CD14-positive monocyte (primary cell): ENCODE measurements around the gene UNC119B. TPM values are rescaled to one million over a fixed set of nuclear protein-coding genes. Genes with fewer than 3 reads are reported as not detected.

ENCODE experiments used
- DNase-seq, 3 donors: peaks; one replicate each; pipeline ENCODE4 v3.0.0-alpha.2; 2011 to 2022
- H2AFZ ChIP-seq: 2 replicates; pipeline ENCODE4 v1.6.0; 2012; ENCODE audit warnings: mild to moderate bottlenecking, low read depth, low read length, inconsistent platforms; ENCODE audit not compliant: insufficient read depth, poor library complexity, severe bottlenecking
- H3K27ac ChIP-seq, 2 donors: 1 replicate in 1 of 2; 2 replicates in 1 of 2; pipeline ENCODE4 v1.5.1; 2012 to 2013; ENCODE audit warnings: low read length in 2 of 2, control low read depth in 1 of 2, inconsistent platforms in 1 of 2, low read depth in 1 of 2, mild to moderate bottlenecking in 1 of 2
- H3K27me3 ChIP-seq, 2 donors: one replicate each; pipeline versions ENCODE4 v1.6.0 to v1.6.1; 2011 to 2013; ENCODE audit warnings: low read length in 2 of 2; ENCODE audit not compliant: control insufficient read depth in 2 of 2, insufficient read depth in 2 of 2
- H3K36me3 ChIP-seq, 2 donors: replicated peaks in 1 of 2; 1 replicate in 1 of 2; 2 replicates in 1 of 2; pipeline versions ENCODE4 v1.5.1 to v1.6.1; 2012 to 2013; ENCODE audit warnings: low read length in 2 of 2, control low read depth in 1 of 2, inconsistent platforms in 1 of 2, mild to moderate bottlenecking in 1 of 2; ENCODE audit not compliant: insufficient read depth in 2 of 2, control insufficient read depth in 1 of 2
- H3K4me1 ChIP-seq, 2 donors: 1 replicate in 1 of 2; 2 replicates in 1 of 2; pipeline versions ENCODE4 v1.5.1 to v1.6.1; 2012 to 2013; ENCODE audit warnings: low read length in 2 of 2, control low read depth in 1 of 2, inconsistent platforms in 1 of 2, mild to moderate bottlenecking in 1 of 2, moderate library complexity in 1 of 2; ENCODE audit not compliant: insufficient read depth in 2 of 2, control insufficient read depth in 1 of 2
- H3K4me2 ChIP-seq: replicated peaks from 2 replicates; pipeline ENCODE3; 2012; ENCODE audit warnings: low read length, moderate library complexity, mild to moderate bottlenecking; ENCODE audit not compliant: poor library complexity, severe bottlenecking; ENCODE audit errors: extremely low read depth
- H3K4me3 ChIP-seq, 3 experiments: fragments of 200-600 bp in 1 of 3; sonication (generic) in 1 of 3; replicated peaks in 1 of 3; 1 replicate in 2 of 3; 2 replicates in 1 of 3; pipeline ENCODE4 v1.5.1; 2011 to 2013; ENCODE audit warnings: low read length in 3 of 3, mild to moderate bottlenecking in 3 of 3, control low read depth in 2 of 3, low read depth in 2 of 3, inconsistent platforms in 1 of 3, moderate library complexity in 1 of 3
- H3K79me2 ChIP-seq: 2 replicates; pipeline ENCODE4 v1.6.0; 2012; ENCODE audit warnings: mild to moderate bottlenecking, control low read depth, inconsistent platforms, low read length, moderate library complexity; ENCODE audit not compliant: insufficient read depth
- H3K9ac ChIP-seq: 2 replicates; pipeline ENCODE4 v1.6.0; 2017; ENCODE audit warnings: low read length, mild to moderate bottlenecking; ENCODE audit not compliant: insufficient read depth, poor library complexity, severe bottlenecking
- H3K9me3 ChIP-seq, 2 donors: replicated peaks in 1 of 2; 1 replicate in 1 of 2; 2 replicates in 1 of 2; pipeline versions ENCODE4 v1.5.1 to v1.6.1; 2012 to 2013; ENCODE audit warnings: low read length in 2 of 2, control low read depth in 1 of 2; ENCODE audit not compliant: control insufficient read depth in 1 of 2, insufficient read depth in 1 of 2
- H4K20me1 ChIP-seq: 2 replicates; pipeline ENCODE4 v1.6.0; 2012; ENCODE audit warnings: mild to moderate bottlenecking, low read length, control low read depth, moderate library complexity; ENCODE audit not compliant: insufficient read depth
- H3K27ac Mint-ChIP-seq, 7 donors: one replicate each; pipeline ENCODE4 v1.8.0; 2020; ENCODE audit warnings: mild to moderate bottlenecking in 7 of 7, mixed read lengths in 7 of 7, moderate library complexity in 6 of 7, inconsistent platforms in 2 of 7
- H3K27me3 Mint-ChIP-seq, 3 donors: one replicate each; pipeline ENCODE4 v1.8.0; 2021 to 2022; ENCODE audit warnings: low read depth in 3 of 3, mild to moderate bottlenecking in 3 of 3, mixed read lengths in 3 of 3, moderate library complexity in 3 of 3, inconsistent platforms in 1 of 3
- H3K36me3 Mint-ChIP-seq, 2 donors: one replicate each; pipeline ENCODE4 v1.8.0; 2020; ENCODE audit warnings: mixed read lengths in 2 of 2, inconsistent platforms in 1 of 2, mild to moderate bottlenecking in 1 of 2
- H3K4me1 Mint-ChIP-seq: one replicate; pipeline ENCODE4 v1.8.0; 2020; ENCODE audit warnings: mild to moderate bottlenecking, mixed read lengths
- H3K4me3 Mint-ChIP-seq, 2 donors: one replicate each; pipeline ENCODE4 v1.8.0; 2020; ENCODE audit warnings: mild to moderate bottlenecking in 2 of 2, mixed read lengths in 2 of 2, moderate library complexity in 1 of 2
- H3K9me3 Mint-ChIP-seq, 7 donors: one replicate each; pipeline ENCODE4 v1.8.0; 2020 to 2022; ENCODE audit warnings: mixed read lengths in 7 of 7, mild to moderate bottlenecking in 6 of 7, moderate library complexity in 6 of 7, inconsistent platforms in 2 of 7
- WGBS: methylation state at CpG from one replicate; pipeline ENCODE4 v1.1.5; 2013; ENCODE audit warnings: missing lambda C conversion rate; ENCODE audit not compliant: insufficient coverage; 5-methylcytosine and 5-hydroxymethylcytosine counted together
- intact Hi-C, 2 donors: fragments of 100-400 bp; cut with micrococcal nuclease; formaldehyde crosslinking; loops; one replicate each; pipeline versions ENCODE4 v1.15.0 to v1.15.1; 2023
- polyA plus RNA-seq, 3 donors: library from polyadenylated mRNA; depleted of rRNA in 1 of 3; unstranded in 2 of 3; stranded (reverse) in 1 of 3; fragments of 300-500 nt in 2 of 3; fragments of >200 nt in 1 of 3; fragmentation: Illumina TruSeq in 2 of 3; gene quantifications; 1 replicate in 2 of 3; 2 replicates in 1 of 3; pipeline ENCODE4 v1.2.3, GENCODE V29; 2012 to 2021
- TF ChIP-seq, protein P1 (sequence below): fragments of 200-600 bp; IDR thresholded peaks from one replicate; pipeline ENCODE4 v1.8.0; 2022; ENCODE audit warnings: antibody characterized with exemption, mild to moderate bottlenecking

UNC119B gene
- polyA plus RNA-seq, 3 donors: 1.1 to 9.1 (median 2.1) TPM

DNA sequence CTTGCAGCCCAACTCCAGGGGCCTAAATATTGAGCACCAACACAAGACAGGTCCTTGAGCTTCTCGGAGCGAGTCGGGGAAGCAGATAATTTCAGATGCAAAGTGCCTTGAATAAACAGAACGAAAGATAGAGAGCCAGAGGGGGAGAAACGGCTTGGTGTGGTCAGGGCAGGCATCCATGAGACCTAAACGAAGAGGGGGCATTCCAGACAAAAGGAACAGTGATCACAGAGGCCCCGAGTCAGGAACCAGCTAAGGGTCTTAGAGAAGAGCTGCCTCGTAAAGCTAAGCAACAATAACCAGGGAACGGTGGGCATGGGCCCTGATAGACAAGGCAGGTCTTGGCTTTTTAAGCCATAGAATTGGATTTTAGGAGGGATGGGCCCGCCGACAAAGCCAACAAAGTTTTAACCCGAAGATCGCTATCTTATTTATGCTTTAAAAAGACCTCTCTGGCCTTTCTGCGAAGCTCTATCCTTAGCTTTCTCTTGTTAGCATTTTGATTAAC lies 14.9 kb downstream of the UNC119B start:
- Histone ChIP-seq H2AFZ (peak overlapping the region; percentile 97), H3K79me2 (peaks cover 6% of the 10 kb centered on the region), H3K4me1 (peaks cover 22 to 29% of the 10 kb centered on the region in 2 donors), H3K36me3 (peaks cover 17 to 47% of the 10 kb centered on the region in 2 donors), H3K27ac (no peak overlapping the region), H3K4me2 (peak overlapping the region; percentile 95), H3K9me3 (no peaks in the 10 kb centered on the region), H3K4me3 (peak overlapping the region; percentile 15 to 88 (median 88)), H4K20me1 (no peaks in the 10 kb centered on the region), H3K9ac (peak overlapping the region; percentile 82), H3K27me3 (no peaks in the 10 kb centered on the region)
- 42% methylated on average over 12 of the region's 14 CpGs for WGBS
- Mint-ChIP-seq H3K36me3 (peaks cover 51 to 68% of the 10 kb centered on the region in 2 donors), H3K4me1 (peaks cover 42% of the 10 kb centered on the region), H3K27me3 (peaks cover 0 to 1% (median 1%) of the 10 kb centered on the region in 3 donors), H3K27ac (peak overlapping the region in 5 of 7 donors; percentile 6 to 81 (median 57)), H3K9me3 (peaks cover 0 to 2% (median 0%) of the 10 kb centered on the region in 7 donors), H3K4me3 (peak overlapping the region; percentile 87 to 93)
- no peak for DNase-seq
- TF ChIP-seq, protein P1, sequence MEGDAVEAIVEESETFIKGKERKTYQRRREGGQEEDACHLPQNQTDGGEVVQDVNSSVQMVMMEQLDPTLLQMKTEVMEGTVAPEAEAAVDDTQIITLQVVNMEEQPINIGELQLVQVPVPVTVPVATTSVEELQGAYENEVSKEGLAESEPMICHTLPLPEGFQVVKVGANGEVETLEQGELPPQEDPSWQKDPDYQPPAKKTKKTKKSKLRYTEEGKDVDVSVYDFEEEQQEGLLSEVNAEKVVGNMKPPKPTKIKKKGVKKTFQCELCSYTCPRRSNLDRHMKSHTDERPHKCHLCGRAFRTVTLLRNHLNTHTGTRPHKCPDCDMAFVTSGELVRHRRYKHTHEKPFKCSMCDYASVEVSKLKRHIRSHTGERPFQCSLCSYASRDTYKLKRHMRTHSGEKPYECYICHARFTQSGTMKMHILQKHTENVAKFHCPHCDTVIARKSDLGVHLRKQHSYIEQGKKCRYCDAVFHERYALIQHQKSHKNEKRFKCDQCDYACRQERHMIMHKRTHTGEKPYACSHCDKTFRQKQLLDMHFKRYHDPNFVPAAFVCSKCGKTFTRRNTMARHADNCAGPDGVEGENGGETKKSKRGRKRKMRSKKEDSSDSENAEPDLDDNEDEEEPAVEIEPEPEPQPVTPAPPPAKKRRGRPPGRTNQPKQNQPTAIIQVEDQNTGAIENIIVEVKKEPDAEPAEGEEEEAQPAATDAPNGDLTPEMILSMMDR: no peak
- intact Hi-C loops: loop anchor here (5.0 kb wide), 1 partner anchor 38 kb away; the partner anchor contains the start of gene MLEC (in 2 of the 2)

GRCh38 chr12:120725659-120726509 lies 15.6 kb downstream of the UNC119B start, which contains the start of gene ACADS:
Gene ACADS, plus strand, starts transcription at chr12:120725826. Its CDS starts 60 bp downstream, at chr12:120725886.
- Mint-ChIP-seq H3K9me3 (peaks cover 0 to 2% (median 0%) of the 10 kb centered on the region in 7 donors), H3K4me3 (peak within 1 kb of the TSS; percentile 87 to 93), H3K36me3 (peaks cover 52 to 70% of the 10 kb centered on the region in 2 donors), H3K27ac (peak within 1 kb of the TSS; percentile 14 to 88 (median 76)), H3K27me3 (peaks cover 0 to 1% (median 1%) of the 10 kb centered on the region in 3 donors), H3K4me1 (peaks cover 36% of the 10 kb centered on the region)
- intact Hi-C loops: loop anchor here (5.0 kb wide), 1 partner anchor 39 kb away; the partner anchor contains the start of gene MLEC (in 2 of the 2)
- Histone ChIP-seq H2AFZ (peak within 1 kb of the TSS; percentile 97), H3K4me3 (peak within 1 kb of the TSS; percentile 45 to 88 (median 88)), H3K9me3 (no peaks in the 10 kb centered on the region), H3K4me2 (peak within 1 kb of the TSS; percentile 95), H3K36me3 (peaks cover 24 to 52% of the 10 kb centered on the region in 2 donors), H3K27me3 (no peaks in the 10 kb centered on the region), H4K20me1 (no peaks in the 10 kb centered on the region), H3K9ac (peak within 1 kb of the TSS; percentile 82), H3K79me2 (peaks cover 6% of the 10 kb centered on the region), H3K4me1 (peaks cover 16 to 22% of the 10 kb centered on the region in 2 donors), H3K27ac (peak within 1 kb of the TSS in 1 of 2 donors; percentile 74)
- WGBS: 5% methylated on average over 65 of the region's 66 CpGs
- peak; percentile 74 to 84 (median 84) for DNase-seq
- TF ChIP-seq, protein P1: no peak
